Upper lobe of left lung (tissue), 4 donors: ENCODE data around the gene PLEKHG2.
A peak's percentile ranks its signal among the peaks of the same experiment; 100 is the strongest.

Source experiments
- CTCF ChIP-seq, 6 experiments: fragments of 450-650 bp in 4 of 6; fragments of 200-600 bp in 2 of 6; sonication (generic) in 2 of 6; IDR thresholded peaks; one replicate each; pipeline ENCODE4 v1.5.1; 2016 to 2019; ENCODE audit warnings: antibody characterized with exemption in 6 of 6
- POLR2A ChIP-seq, 4 donors: fragments of 450-650 bp; IDR thresholded peaks; one replicate each; pipeline ENCODE4 v1.5.1; 2016 to 2017; ENCODE audit warnings: antibody characterized with exemption in 4 of 4, mild to moderate bottlenecking in 2 of 4

GRCh38 chr19:39428283-39429112, 16.0 kb downstream of the PLEKHG2 start:
- TF ChIP-seq CTCF (IDR thresholded peaks at IDR 0.05) (no peak), POLR2A (IDR thresholded peaks at IDR 0.05) (peak in 1 of 4 donors; percentile 18)
